ENCODE measurements around the gene DNMT3L.
A peak's percentile ranks its signal among the peaks of the same experiment; 100 is the strongest.
"Not testable (repeated sequence)": the region's sequence is repeated elsewhere in the genome, so short reads cannot be mapped to it uniquely, and the experiment has no call there.

Gene DNMT3L

GRCh38 chr21:44261675-44262295 is at the start of gene DNMT3L:
DNMT3L (minus strand) TSS chr21:44261897; CDS start chr21:44261259, 638 bp downstream.
- no peak for DNase-seq

GRCh38 chr21:44310628-44311507 is 49.2 kb upstream of the DNMT3L start:
- DNase-seq, result no peak

DNA sequence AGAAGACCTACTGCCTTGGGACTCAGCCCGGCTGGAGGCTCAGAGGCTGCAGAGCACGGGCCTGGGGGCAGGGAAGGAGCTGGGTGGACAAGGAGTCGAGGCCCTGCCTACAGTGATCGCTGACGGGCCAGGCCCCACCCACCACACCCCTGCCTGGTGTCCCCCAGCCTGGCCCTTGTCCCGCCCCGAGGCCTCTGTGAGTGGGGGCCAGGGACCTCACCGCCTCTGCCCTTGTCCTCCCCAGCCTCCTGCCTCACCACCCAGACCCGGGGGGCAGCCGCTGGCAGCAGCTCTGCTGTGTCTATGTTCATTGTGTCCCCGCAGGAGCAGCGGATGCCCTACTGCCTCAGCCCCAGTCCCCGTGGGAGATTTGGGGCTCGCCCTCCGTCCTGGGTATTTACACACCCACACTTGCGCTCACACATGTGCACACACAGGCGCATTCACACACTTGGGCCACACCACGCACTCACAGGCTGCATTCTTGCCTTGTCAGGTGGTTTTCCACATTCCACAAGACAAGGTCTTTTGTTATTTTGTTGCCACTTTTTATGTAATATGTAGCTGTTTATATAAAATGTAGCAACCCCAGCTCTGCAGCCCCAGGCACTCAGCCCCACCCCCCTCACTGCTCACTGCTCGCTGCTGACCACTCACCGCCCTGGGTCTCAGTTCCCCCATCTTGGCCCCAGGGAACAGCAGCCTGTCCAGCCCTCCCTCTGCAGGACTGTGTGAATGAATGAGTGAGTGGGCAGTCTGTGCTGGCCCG is 45.4 kb upstream of the DNMT3L start:
- DNase-seq, result no peak

DNA sequence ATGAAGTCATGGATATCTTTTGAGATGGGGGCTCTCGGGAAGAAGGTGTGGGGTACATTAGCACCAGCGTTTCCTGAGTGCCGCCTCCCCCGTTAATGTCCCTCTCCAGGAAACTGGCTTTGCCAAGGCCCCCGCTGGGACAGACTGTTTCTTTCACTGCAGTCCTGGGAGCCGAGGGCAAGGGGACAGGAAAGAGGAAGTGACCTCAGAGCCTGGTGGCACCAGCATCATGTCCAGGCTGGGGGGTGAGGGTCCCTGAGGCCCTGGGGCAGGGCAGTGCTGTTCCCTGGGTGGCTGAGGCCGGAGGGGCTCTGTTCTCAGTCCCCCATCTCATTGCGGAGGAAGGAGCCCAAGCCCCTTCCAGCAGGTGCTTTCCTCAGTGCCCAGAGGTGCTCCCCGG is 44.0 kb upstream of the DNMT3L start:
- DNase-seq, result no peak

DNA sequence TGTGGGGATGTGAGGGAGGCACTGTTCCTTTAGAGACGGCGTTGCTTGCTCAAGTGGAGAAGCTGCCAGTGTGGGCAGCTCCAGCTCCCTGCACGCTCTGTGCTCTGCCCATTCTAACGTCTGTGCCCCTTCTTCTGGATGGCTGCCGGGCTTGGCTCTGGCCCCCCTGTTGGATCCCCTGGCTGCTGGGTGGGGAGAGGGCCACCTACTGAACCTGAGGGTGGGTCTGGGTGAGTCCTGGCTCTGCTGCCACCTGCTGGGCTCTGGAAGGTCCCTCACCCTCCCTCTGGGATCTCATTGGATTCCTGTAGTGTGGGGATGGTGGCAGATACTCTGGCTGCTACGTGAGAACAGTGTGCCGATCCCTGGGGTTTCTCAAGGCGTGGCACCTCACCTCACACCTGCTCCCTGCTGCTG is 43.2 kb upstream of the DNMT3L start:
- peak; percentile 27 for DNase-seq

- no peak for DNase-seq
Observed at GRCh38 chr21:44304011-44304616, 42.4 kb upstream of the DNMT3L start.

DNA sequence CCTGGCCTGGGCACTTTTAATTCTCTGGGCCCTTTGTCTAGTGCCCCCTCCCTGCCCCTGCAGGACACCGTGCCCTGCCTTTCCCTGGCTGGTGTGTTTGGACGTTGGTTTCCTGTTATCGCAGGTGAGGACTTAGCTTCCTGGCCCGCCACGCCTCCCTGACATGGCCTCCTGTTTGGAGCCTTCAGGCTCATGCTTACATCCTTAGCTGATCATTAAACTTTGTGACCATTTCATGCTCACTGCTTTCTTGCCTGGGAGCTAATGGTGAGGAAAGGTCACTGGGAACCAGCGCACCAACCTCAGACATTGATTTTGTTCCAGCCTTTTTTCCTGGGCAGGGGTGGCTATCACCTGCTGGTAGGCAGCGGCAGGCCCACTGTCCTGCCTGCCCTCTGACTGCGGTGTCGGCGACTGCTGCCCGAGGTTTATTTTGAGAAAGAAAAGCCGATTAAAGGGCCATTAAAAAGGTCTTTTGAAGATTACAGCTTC is 41.8 kb upstream of the DNMT3L start:
- DNase-seq, result no peak

DNA sequence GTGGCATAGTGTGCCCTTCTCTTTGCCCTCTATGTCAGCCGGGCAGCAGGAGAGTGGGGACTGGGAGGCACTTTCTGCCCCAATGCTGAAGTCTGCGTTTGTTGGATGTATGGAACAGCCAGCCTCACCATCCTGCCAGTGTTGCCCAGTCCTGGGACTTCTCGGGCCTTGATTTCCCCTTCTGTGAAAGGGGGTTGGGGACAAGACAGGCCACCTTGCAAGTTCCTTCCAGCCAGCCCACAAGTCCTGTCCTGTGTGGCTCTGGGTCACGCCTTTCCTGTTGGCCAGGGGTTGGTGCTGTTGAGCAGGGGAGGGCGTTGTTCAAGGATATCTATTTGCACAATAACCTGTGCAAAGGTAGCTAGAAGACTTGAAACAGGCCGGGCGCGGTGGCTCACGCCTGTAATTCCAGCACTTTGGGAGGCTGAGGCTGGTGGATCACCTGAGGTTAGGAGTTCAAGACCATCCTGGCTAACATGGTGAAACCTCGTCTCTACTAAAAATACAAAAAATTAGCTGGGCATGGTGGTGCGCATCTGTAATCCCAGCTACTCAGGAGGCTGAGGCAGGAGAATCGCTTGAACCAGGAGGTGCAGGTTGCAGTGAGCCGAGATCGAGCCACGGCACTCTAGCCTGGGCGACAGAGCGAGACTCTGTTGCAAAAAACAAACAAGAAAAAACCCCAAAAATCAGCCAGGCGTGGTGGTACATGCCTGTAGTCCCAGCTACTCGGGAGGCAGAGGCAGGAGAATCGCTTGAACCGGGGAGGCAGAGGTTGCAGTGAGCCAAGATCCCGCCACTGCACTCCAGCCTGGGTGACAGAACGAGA is 41.1 kb upstream of the DNMT3L start:
- not testable (repeated sequence) for DNase-seq

- peak; percentile 15 for DNase-seq
Observed at GRCh38 chr21:44301961-44302406, 40.3 kb upstream of the DNMT3L start.

- DNase-seq, result no peak
Observed at GRCh38 chr21:44301141-44301540, 39.4 kb upstream of the DNMT3L start.

DNA sequence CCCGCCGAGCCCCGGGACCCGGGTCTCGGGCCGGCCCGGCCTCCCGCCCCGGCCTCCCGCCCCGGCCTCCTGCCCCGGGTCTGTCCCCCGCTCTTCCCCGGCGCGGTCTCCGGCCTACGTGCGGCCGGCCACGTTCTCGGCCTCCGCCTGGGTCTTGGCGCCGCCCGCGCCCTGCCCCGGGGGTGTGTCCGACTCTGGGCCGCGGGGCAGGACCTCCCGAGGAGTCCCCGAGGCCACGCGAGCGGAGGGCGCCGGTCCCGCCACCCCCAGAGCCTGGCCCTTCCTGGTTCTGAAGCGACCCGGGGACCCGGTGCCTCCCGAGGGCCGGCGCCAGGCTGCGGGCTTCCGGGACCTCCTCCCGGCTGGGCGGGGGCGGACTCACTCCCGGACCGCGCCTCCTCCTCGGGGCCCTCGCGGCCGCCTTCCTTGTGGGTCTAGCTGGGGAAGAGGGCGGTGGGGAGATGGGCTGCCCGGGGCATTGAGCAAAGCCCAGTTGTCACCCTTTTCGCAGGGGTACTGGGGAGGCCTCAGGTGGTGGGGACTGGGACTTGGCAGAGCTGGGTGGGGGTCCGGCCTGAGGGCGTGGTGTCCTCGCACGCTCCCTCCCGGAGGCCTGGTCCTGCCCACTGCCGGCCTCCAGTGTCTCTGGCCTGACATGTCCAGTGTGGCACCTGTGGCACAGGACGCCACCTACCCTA is 38.7 kb upstream of the DNMT3L start:
- DNase-seq, result peak; percentile 70

DNA sequence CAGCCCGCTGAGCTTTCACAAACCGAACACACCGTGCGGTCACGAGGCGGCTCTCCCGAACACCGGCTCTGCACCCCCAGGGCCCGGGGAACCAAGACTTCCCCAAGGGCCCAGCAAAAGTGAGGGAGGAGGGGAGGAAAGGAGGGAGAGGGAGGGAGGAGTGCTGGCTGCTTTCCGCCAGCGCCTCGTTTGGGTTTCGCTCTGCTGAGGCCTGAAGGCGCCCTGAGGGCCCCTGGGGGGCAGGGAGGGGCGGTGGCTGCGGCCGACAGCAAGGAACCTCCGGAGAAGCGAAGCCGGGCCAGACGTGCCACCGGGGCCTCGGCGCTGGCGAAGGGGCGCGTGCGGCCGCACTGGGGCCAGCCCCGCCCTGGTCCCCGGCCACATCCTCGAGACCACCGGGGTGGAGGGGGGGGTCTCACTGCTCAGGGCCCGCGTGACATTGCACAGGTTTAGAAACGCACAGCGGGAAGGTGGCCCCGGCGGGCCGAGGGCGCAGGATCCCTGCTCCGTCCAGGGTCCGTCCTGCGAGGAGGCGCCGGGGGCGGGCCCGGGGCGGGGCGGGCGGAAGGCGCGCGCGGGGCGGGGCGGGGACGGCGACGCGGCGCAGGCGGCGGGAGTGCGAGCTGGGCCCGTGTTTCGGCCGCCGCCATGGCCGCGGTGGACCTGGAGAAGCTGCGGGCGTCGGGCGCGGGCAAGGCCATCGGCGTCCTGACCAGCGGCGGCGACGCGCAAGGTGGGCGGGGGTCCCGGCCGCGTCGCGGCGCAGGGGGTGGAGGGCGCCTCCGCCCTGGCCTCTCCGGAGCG is 38.0 kb upstream of the DNMT3L start, which contains the start of gene PFKL:
PFKL (plus strand) TSS at position 596 of the 804 bp plus-strand sequence; CDS start at position 649, 53 bp downstream.
- DNase-seq, result peak; percentile 72

DNA sequence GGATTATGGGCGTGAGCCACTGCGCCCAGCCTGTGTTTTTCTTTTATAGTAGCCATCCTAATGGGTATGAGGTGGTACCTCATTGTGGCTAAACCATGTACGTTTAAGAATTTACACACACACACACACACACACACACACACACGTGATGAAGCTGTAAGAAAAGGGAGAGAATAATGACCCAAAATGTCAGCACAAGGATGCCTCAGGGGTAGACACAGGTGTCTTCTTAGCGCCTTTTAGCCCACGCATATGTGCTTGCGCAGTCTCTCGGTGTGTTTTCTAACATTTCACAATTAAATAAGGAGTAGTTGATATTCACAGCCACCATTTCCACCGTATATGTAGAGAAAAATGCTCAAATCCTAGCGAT is 37.4 kb upstream of the DNMT3L start:
- DNase-seq, result no peak

GRCh38 chr21:44298301-44298700 is 36.6 kb upstream of the DNMT3L start:
- DNase-seq, result peak; percentile 10

DNA sequence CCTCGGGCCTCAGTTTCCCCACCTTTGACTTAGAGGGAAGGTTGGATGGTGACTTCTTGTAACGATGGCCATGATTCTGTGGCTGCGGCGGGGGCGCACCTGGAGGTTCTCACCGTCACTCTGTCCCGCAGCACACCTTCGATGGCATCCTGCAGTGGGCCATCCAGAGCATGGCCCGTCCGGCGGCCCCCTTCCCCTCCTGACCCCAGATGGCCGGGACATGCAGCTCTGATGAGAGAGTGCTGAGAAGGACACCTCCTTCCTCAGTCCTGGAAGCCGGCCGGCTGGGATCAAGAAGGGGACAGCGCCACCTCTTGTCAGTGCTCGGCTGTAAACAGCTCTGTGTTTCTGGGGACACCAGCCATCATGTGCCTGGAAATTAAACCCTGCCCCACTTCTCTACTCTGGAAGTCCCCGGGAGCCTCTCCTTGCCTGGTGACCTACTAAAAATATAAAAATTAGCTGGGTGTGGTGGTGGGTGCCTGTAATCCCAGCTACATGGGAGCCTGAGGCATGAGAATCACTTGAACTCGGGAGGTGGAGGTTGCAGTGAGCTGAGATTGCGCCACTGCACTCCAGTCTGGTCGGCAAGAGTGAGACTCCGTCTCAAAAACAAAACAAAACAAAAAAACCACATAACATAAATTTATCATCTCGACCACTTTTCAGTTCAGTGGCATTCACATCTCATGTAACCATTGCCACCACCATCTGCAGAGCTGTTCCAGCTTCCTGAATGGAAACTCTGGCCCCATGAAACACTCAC is 36.0 kb upstream of the DNMT3L start:
- peak; percentile 93 for DNase-seq

GRCh38 chr21:44296916-44297315 is 35.2 kb upstream of the DNMT3L start:
- DNase-seq, result no peak

DNA sequence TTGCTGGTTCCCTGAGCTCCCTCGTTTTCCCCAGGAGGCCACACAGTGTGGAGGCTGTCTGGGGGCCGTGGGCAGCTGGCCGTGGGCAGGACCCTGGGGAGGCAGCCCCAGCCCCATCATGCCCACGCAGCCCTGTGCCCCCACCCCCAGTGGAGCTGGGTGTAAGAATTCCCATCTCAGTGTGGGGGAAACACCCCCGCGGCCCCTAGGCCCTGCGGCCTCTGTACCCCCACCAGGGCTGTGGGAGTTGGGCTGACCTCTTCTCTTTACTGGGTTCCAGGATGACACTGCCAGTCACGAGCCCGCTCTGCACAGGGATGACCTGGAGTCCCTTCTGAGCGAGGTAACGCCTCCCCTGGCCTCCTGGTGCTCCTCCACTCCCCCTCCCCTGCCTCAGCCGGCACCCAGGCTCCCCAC is 34.4 kb upstream of the DNMT3L start:
- no peak for DNase-seq

DNA sequence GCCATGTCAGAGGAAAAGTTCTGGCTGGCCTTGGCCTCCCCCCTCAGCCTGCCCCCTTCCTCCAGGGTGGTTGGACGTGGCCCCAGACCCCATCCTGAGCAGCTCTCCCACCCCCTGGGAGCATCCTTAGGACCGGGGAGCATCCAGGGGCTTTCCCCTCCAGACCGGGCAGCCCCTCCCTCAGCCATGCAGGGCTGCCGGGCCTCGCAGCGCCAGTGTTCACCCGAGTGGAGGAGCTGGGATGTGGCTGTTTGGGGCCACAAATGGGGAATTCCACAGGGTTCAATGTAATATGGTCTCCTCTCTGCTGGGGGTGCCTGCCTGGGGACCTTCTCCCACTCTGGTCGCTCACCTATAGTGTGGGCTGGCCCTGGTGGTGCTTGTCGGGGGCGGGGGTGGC is 33.9 kb upstream of the DNMT3L start:
- DNase-seq, result no peak

DNA sequence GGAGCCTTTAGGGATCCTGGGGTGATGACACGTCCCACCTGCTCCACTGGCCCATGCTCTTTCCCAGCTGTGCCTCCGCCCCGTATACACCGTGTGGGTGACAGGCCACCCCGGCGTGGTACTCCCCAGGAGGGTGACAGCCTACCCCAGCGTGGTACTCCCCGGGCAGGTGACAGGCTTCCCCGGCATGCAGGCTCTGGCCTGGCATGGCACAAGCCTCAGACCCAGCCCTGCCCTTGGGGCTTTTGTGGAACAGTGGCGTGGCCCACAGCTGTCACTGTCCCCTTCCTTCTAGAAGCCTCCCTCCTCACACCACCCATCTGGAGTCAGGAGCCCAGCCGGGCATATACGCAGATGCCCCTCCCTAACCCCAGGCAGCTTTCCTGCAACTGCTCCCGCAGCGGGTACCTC is 33.5 kb upstream of the DNMT3L start:
- no peak for DNase-seq
